GM23338 (cell line): ENCODE data around the gene ZNF488.

Experiments used
- EZH2 ChIP-seq: fragments of 200-600 bp; sonication (generic); IDR thresholded peaks from one replicate; pipeline ENCODE4 v1.8.0; 2017; ENCODE audit warnings: antibody characterized with exemption, mild to moderate bottlenecking, low read depth; ENCODE audit not compliant: unreplicated experiment
- EZH2phosphoT487 ChIP-seq: fragments of 200-600 bp; sonication (generic); IDR thresholded peaks from one replicate; pipeline ENCODE4 v1.8.1; 2018; ENCODE audit warnings: antibody characterized with exemption; ENCODE audit not compliant: unreplicated experiment
- JUNB ChIP-seq: IDR thresholded peaks from one replicate; pipeline ENCODE4 v1.6.1; 2016; ENCODE audit warnings: antibody characterized with exemption; ENCODE audit not compliant: unreplicated experiment
- NANOG ChIP-seq: IDR thresholded peaks from 2 replicates; pipeline ENCODE4 v1.6.1; 2016; ENCODE audit warnings: antibody characterized with exemption, borderline replicate concordance
- POLR2AphosphoS5 ChIP-seq: IDR thresholded peaks from 2 replicates; pipeline ENCODE4 v1.6.1; 2016; ENCODE audit warnings: antibody characterized with exemption, low read depth
- REST ChIP-seq: IDR thresholded peaks from one replicate; pipeline ENCODE4 v1.6.1; 2018; ENCODE audit warnings: antibody characterized with exemption; ENCODE audit not compliant: unreplicated experiment
- STAT1 ChIP-seq: IDR thresholded peaks from one replicate; pipeline ENCODE4 v1.6.1; 2016; ENCODE audit warnings: antibody characterized with exemption; ENCODE audit not compliant: unreplicated experiment
- ZNF114 ChIP-seq: fragments of 250-450 bp; sonication (Bioruptor Pico); IDR thresholded peaks from 2 replicates; pipeline ENCODE4 v1.5.0; 2020; ENCODE audit warnings: mild to moderate bottlenecking, moderate library complexity
- TF ChIP-seq, protein P1 (sequence below), 2 experiments: fragments of 200-600 bp in 1 of 2; sonication (generic) in 1 of 2; conservative IDR thresholded peaks; 2 replicates each; pipeline versions ENCODE4 v1.5.1 to v1.6.1; 2016 to 2017; ENCODE audit warnings: antibody characterized with exemption in 2 of 2, low read depth in 2 of 2, mild to moderate bottlenecking in 2 of 2, moderate library complexity in 1 of 2

GRCh38 chr10:47344996-47345870 is 38.9 kb downstream of the ZNF488 start:
- TF ChIP-seq, protein P1, sequence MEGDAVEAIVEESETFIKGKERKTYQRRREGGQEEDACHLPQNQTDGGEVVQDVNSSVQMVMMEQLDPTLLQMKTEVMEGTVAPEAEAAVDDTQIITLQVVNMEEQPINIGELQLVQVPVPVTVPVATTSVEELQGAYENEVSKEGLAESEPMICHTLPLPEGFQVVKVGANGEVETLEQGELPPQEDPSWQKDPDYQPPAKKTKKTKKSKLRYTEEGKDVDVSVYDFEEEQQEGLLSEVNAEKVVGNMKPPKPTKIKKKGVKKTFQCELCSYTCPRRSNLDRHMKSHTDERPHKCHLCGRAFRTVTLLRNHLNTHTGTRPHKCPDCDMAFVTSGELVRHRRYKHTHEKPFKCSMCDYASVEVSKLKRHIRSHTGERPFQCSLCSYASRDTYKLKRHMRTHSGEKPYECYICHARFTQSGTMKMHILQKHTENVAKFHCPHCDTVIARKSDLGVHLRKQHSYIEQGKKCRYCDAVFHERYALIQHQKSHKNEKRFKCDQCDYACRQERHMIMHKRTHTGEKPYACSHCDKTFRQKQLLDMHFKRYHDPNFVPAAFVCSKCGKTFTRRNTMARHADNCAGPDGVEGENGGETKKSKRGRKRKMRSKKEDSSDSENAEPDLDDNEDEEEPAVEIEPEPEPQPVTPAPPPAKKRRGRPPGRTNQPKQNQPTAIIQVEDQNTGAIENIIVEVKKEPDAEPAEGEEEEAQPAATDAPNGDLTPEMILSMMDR (conservative IDR thresholded peaks at IDR 0.05; ENCODE audit: low read depth in 2 of 2) = no peak
- no peak for TF ChIP-seq STAT1
- no peak for TF ChIP-seq POLR2AphosphoS5
- no peak for TF ChIP-seq EZH2
- TF ChIP-seq REST = no peak
- TF ChIP-seq ZNF114 (CRISPR knock-in tag) = no peak
- no peak for TF ChIP-seq EZH2phosphoT487
- TF ChIP-seq JUNB = no peak
- no peak for TF ChIP-seq NANOG
